ENCODE data around the gene SATB2. TPM values are rescaled to one million over a fixed set of nuclear protein-coding genes. Genes with fewer than 3 reads are reported as not detected.

The SATB2 gene
- total RNA-seq, 4 donors from 2014 or later: 2.6 to 3.7 (median 3.3) TPM

DNA sequence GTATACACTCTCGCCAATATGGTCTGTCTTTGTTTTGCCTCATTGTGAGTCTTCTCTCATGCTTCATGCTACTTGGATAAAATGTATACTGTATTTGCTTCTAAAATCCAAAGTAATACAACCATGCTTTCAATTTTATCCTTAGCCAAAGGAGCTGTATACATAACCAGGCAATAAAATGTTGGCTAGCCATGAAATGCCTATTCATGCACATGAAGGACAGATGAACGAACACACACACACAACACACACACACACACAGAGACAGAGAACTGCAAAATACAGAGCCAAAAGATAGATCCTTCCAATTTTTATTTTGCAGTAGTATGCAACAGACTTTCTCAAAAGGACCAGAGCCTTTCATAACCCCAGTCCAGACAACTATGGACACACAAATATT is 113.7 kb downstream of the SATB2 start:
- no peak for TF ChIP-seq POLR2A (IDR thresholded peaks at IDR 0.05)
- TF ChIP-seq, protein P1, sequence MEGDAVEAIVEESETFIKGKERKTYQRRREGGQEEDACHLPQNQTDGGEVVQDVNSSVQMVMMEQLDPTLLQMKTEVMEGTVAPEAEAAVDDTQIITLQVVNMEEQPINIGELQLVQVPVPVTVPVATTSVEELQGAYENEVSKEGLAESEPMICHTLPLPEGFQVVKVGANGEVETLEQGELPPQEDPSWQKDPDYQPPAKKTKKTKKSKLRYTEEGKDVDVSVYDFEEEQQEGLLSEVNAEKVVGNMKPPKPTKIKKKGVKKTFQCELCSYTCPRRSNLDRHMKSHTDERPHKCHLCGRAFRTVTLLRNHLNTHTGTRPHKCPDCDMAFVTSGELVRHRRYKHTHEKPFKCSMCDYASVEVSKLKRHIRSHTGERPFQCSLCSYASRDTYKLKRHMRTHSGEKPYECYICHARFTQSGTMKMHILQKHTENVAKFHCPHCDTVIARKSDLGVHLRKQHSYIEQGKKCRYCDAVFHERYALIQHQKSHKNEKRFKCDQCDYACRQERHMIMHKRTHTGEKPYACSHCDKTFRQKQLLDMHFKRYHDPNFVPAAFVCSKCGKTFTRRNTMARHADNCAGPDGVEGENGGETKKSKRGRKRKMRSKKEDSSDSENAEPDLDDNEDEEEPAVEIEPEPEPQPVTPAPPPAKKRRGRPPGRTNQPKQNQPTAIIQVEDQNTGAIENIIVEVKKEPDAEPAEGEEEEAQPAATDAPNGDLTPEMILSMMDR (IDR thresholded peaks at IDR 0.05): no peak
- intact Hi-C loops (cut with DNase I; ENCODE audit: low total_unique reads): no loop called here
- 90 to 94% methylated on average over 2 of the region's 2 CpGs for WGBS, 2 donors
- no peak overlapping the region for H3K4me3 ChIP-seq (ENCODE audit: low read depth, poor library complexity, severe bottlenecking)
- DNase-seq (ENCODE audit: low spot score in 2 of 2): no peak

DNA sequence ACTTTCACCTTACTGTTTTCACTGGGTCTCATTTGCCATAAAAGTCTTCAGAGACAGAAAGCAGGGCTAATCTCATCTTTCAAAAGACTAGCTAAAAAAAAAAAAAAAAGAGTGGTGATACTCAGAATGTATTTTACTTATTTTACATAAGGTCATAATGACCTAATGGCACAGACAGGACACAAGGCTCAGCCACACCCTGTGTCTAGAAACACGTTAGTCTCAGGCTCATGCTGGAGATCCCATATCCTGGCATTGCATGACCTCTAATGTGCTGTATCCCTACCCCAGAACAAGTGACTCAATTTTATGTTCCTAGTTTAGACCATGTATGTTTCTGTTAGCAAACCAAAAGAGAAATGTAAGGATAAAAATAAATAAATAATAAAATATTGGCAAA is 115.4 kb downstream of the SATB2 start:
- TF ChIP-seq, protein P1 (IDR thresholded peaks at IDR 0.05): no peak
- no peak for TF ChIP-seq POLR2A (IDR thresholded peaks at IDR 0.05)
- H3K4me3 ChIP-seq (ENCODE audit: low read depth, poor library complexity, severe bottlenecking): no peak overlapping the region
- DNase-seq (ENCODE audit: low spot score in 2 of 2): no peak
- WGBS, 2 donors: 47 to 62% methylated on average over 1 of the region's 1 CpG
- intact Hi-C loops (cut with DNase I; ENCODE audit: low total_unique reads): no loop called here

DNA sequence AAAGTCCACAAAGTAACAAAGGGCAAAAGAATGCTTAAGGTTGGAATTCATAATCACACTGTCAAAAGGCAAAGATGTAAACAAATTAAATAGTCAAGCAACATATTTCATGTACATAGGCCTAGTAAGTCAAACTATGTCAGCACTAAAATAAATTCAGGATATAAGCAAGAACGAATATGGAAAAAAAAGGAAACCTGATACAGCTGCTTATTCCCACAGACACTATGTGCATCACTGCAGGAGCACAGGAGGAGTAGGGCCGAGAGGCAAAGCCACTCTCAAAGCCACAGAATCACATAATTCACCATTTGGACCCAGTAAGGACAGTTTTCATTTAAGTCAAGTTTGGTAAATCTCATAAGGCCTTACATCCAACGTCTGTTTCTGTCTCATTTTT is 116.6 kb downstream of the SATB2 start:
- TF ChIP-seq, protein P1 (IDR thresholded peaks at IDR 0.05): no peak
- no peak for TF ChIP-seq POLR2A (IDR thresholded peaks at IDR 0.05)
- 69 to 70% methylated on average over 3 of the region's 3 CpGs for WGBS, 2 donors
- intact Hi-C loops (cut with DNase I; ENCODE audit: low total_unique reads): no loop called here
- H3K4me3 ChIP-seq (ENCODE audit: low read depth, poor library complexity, severe bottlenecking): no peak overlapping the region
- no peak for DNase-seq (ENCODE audit: low spot score in 2 of 2)

DNA sequence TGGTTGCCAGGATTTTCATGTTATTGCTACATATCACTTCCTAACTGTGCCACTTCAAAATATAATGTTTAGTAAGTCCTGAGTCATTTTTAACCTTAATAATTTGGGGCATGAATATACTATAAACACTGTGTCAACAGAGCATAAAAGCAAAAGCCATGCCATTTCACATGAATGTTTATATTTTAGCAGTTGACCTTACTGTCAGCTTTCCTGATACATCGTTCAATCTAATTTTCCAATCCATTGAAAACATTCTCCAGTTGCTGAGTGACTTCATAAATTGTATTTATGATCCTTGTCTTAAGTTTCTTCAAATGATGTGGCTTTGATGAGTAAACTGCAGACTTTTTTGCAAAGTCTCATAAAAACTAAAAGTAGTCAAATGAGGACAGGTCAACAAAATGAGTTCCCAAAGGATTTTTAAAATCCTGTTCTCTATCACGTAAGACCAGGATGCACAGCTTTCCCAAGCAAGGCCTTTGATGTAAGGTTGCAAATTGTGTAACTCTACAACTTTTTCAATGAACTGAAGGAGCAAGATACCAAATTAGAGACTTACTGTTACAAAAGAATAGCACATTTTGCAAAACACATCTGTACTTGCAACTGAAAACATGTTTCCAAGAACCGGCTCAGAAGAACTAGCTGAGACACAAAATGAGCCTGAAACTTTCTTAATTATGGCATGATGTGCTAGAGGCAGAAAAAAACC is 117.7 kb downstream of the SATB2 start:
- intact Hi-C loops (cut with DNase I; ENCODE audit: low total_unique reads): no loop called here

DNA sequence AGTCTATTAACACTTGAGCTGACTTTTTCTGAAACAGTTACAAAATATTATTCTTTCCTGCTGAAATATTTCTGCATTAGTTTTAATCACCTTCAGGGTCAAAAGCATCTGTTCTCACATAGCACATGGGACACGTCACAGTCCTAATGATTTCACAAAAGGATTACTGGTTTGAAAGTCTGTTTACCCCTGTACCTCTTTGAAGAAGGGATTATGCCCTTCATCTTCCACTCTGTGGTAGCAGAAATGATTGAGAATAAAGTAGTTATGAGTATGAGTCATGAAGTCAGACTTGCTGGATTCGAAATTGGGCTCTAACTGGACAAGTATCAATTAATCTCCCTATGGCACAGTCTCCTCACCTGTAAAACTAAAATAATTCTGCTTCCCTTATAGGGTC is 121.2 kb downstream of the SATB2 start:
- WGBS, 2 donors: 41 to 49% methylated on average over 2 of the region's 2 CpGs
- H3K4me3 ChIP-seq (ENCODE audit: low read depth, poor library complexity, severe bottlenecking): no peak overlapping the region
- TF ChIP-seq, protein P1 (IDR thresholded peaks at IDR 0.05): no peak
- no peak for TF ChIP-seq POLR2A (IDR thresholded peaks at IDR 0.05)
- DNase-seq (ENCODE audit: low spot score in 2 of 2): no peak
- intact Hi-C loops (cut with DNase I; ENCODE audit: low total_unique reads): no loop called here

More for the DNA sequence above, 117.7 kb downstream of the SATB2 start:
- no peak overlapping the region for H3K4me3 ChIP-seq (ENCODE audit: low read depth, poor library complexity, severe bottlenecking)
- TF ChIP-seq POLR2A (IDR thresholded peaks at IDR 0.05): no peak
- no peak for DNase-seq (ENCODE audit: low spot score in 2 of 2)
- WGBS, 2 donors: 70 to 72% methylated on average over 3 of the region's 3 CpGs

DNA sequence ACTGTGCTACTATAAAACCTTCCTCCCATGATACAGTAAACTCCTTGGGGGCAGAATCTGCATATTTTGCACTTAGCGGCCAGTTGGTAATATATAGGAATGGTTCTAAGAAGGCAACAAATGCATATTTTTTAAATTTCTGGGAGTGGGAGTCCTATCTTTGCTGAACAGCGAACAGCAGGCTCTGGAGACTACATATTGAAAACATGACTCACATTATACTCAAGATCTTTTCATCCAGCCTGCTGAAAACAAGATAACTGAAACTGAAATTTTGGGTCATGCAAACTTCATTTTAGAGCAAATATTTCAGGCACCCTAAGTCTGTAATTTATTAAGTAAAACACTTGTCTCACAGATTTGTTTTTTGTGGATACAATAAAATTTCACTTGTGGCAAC is 122.2 kb downstream of the SATB2 start:
- H3K4me3 ChIP-seq (ENCODE audit: low read depth, poor library complexity, severe bottlenecking): no peak overlapping the region
- DNase-seq (ENCODE audit: low spot score in 2 of 2): no peak
- intact Hi-C loops (cut with DNase I; ENCODE audit: low total_unique reads): no loop called here
- TF ChIP-seq POLR2A (IDR thresholded peaks at IDR 0.05): no peak
- TF ChIP-seq, protein P1 (IDR thresholded peaks at IDR 0.05): no peak
- WGBS, 2 donors: 83 to 90% methylated on average over 2 of the region's 2 CpGs

Measured in lower leg skin (tissue), 4 donors.